Caco-2 (cell line): ENCODE data around the gene VPS18. TPM values are rescaled to one million over a fixed set of nuclear protein-coding genes. Genes with fewer than 3 reads are reported as not detected.

Experiments
- BruUV-seq: library from RNA; stranded (reverse); fragments of 400-500 nt; replicated peaks from 2 replicates; lab custom pipeline; 2021; lab: Mats Ljungman, UMichigan
- CTCF ChIA-PET: fragments of 300-600 bp; sonication (Branson Sonifier 250); formaldehyde crosslinking; loops from one replicate; lab custom pipeline; 2022; ENCODE audit warnings: antibody characterized with exemption; lab: Charles Lee
- POLR2A ChIA-PET: fragments of 300-600 bp; sonication (Branson Sonifier 250); formaldehyde crosslinking; loops from one replicate; lab custom pipeline; 2022; ENCODE audit warnings: antibody characterized with exemption; lab: Charles Lee
- DNase-seq, 2 experiments: peaks; one replicate each; pipeline versions ENCODE4 v3.0.0 to v3.0.0-alpha.2; 2020 to 2022
- H3K27me3 ChIP-seq: replicated peaks from 2 replicates; pipeline ENCODE4 v1.6.0; 2011; ENCODE audit warnings: low read length; ENCODE audit not compliant: control insufficient read depth, insufficient read depth
- H3K36me3 ChIP-seq: 2 replicates; pipeline ENCODE4 v1.5.1; 2011; ENCODE audit warnings: low read length; ENCODE audit not compliant: control insufficient read depth, insufficient read depth
- H3K4me1 ChIP-seq: fragments of 250-450 bp; sonication (Bioruptor Pico); 2 replicates; pipeline ENCODE4 v1.5.1; 2020; ENCODE audit warnings: mild to moderate bottlenecking
- H3K4me3 ChIP-seq: 2 replicates; pipeline ENCODE4 v1.5.1; 2011; ENCODE audit warnings: low read depth, mild to moderate bottlenecking, control low read depth, low read length
- H3K9me3 ChIP-seq: fragments of 250-450 bp; sonication (Bioruptor Pico); 2 replicates; pipeline ENCODE4 v1.5.1; 2020; ENCODE audit warnings: mild to moderate bottlenecking, moderate library complexity
- H3K27ac Mint-ChIP-seq: one replicate; pipeline ENCODE4 v1.8.0; 2022; ENCODE audit warnings: mixed read lengths; ENCODE audit not compliant: unreplicated experiment
- H3K27me3 Mint-ChIP-seq: one replicate; pipeline ENCODE4 v1.8.0; 2022; ENCODE audit warnings: mixed read lengths; ENCODE audit not compliant: insufficient read depth, unreplicated experiment
- H3K36me3 Mint-ChIP-seq: one replicate; pipeline ENCODE4 v1.8.0; 2022; ENCODE audit warnings: mild to moderate bottlenecking, mixed read lengths; ENCODE audit not compliant: insufficient read depth, unreplicated experiment
- H3K4me1 Mint-ChIP-seq: one replicate; pipeline ENCODE4 v1.8.0; 2022; ENCODE audit warnings: low read depth, mixed read lengths; ENCODE audit not compliant: unreplicated experiment
- H3K4me3 Mint-ChIP-seq: one replicate; pipeline ENCODE4 v1.8.0; 2022; ENCODE audit warnings: mild to moderate bottlenecking, moderate library complexity, mixed read lengths; ENCODE audit not compliant: unreplicated experiment
- H3K9me3 Mint-ChIP-seq: one replicate; pipeline ENCODE4 v1.8.0; 2022; ENCODE audit warnings: mixed read lengths; ENCODE audit not compliant: unreplicated experiment
- CTCF ChIP-seq, 2 experiments: fragments of 200-600 bp in 1 of 2; IDR thresholded peaks; 1 replicate in 1 of 2; 2 replicates in 1 of 2; pipeline versions ENCODE4 v1.5.1 to v1.8.0; 2011 to 2022; ENCODE audit warnings: antibody characterized with exemption in 1 of 2, control low read depth in 1 of 2, inconsistent platforms in 1 of 2, low read depth in 1 of 2, low read length in 1 of 2, mild to moderate bottlenecking in 1 of 2, moderate library complexity in 1 of 2; ENCODE audit not compliant: insufficient read depth in 1 of 2, severe bottlenecking in 1 of 2, unreplicated experiment in 1 of 2
- intact Hi-C: fragments of 100-400 bp; cut with micrococcal nuclease; formaldehyde crosslinking; loops from one replicate; pipeline ENCODE4 v1.10.0; 2022; ENCODE audit not compliant: unreplicated experiment
- total RNA-seq: library from RNA; stranded (reverse); gene quantifications from 2 replicates; pipeline ENCODE4 v1.2.3, GENCODE V29; 2022

VPS18 gene
- total RNA-seq, 1 experiment from 2014 or later, result 29.3 TPM

DNA sequence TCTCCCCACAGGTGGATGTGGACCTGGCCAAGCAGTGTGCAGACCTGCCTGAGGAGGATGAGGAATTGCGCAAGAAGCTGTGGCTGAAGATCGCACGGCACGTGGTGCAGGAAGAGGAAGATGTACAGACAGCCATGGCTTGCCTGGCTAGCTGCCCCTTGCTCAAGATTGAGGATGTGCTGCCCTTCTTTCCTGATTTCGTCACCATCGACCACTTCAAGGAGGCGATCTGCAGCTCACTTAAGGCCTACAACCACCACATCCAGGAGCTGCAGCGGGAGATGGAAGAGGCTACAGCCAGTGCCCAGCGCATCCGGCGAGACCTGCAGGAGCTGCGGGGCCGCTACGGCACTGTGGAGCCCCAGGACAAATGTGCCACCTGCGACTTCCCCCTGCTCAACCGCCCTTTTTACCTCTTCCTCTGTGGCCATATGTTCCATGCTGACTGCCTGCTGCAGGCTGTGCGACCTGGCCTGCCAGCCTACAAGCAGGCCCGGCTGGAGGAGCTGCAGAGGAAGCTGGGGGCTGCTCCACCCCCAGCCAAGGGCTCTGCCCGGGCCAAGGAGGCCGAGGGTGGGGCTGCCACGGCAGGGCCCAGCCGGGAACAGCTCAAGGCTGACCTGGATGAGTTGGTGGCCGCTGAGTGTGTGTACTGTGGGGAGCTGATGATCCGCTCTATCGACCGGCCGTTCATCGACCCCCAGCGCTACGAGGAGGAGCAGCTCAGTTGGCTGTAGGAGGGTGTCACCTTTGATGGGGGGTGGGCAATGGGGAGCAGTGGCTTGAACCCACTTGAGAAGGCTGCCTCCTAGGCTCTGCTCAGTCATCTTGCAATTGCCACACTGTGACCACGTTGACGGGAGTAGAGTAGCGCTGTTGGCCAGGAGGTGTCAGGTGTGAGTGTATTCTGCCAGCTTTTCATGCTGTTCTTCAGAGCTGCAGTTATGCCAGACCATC, 8.6 kb downstream of the VPS18 start:
- no peaks in the 10 kb centered on the region for H3K9me3 ChIP-seq
- peaks cover 2% of the 10 kb centered on the region; the same call in 1 of the 2 replicates for H3K36me3 ChIP-seq
- BruUV-seq, result no TSS peak
- CTCF ChIA-PET, result interaction anchor here (0.8 to 2.2 kb wide), 14 partner anchors 8 to 328 kb away, joined by 3 to 18 read pairs (median 6); partner anchors contain the start of genes CHAC1, CHP1, DLL4 and VPS18
- Mint-ChIP-seq H3K27ac (no peak overlapping the region), H3K27me3 (no peaks in the 10 kb centered on the region), H3K4me3 (no peak overlapping the region), H3K9me3 (no peaks in the 10 kb centered on the region), H3K4me1 (peaks cover 7% of the 10 kb centered on the region), H3K36me3 (peaks cover 69% of the 10 kb centered on the region)
- H3K4me1 ChIP-seq, result peaks cover 23% of the 10 kb centered on the region
- no peak overlapping the region for H3K4me3 ChIP-seq
- DNase-seq, result peak in 1 of 2 experiments; percentile 43
- intact Hi-C loops, result loop anchor here (10.0 kb wide), 1 partner anchor 432 kb away; the partner anchor contains the start of genes NUSAP1 and OIP5
- POLR2A ChIA-PET, result interaction anchor here (1.5 kb wide), 1 partner anchor 26 kb away, joined by 7 read pairs; the partner anchor contains the start of gene DLL4
- no peaks in the 10 kb centered on the region for H3K27me3 ChIP-seq
- no peak for TF ChIP-seq CTCF (IDR thresholded peaks at IDR 0.05; ENCODE audit: insufficient read depth in 1 of 2, low read depth in 1 of 2, low read length in 1 of 2, severe bottlenecking in 1 of 2, unreplicated experiment in 1 of 2)

- no peak for TF ChIP-seq CTCF (IDR thresholded peaks at IDR 0.05; ENCODE audit: insufficient read depth in 1 of 2, low read depth in 1 of 2, low read length in 1 of 2, severe bottlenecking in 1 of 2, unreplicated experiment in 1 of 2)
- peaks cover 2% of the 10 kb centered on the region; the same call in 1 of the 2 replicates for H3K36me3 ChIP-seq
- intact Hi-C loops, result loop anchor here (1.0 to 10.0 kb wide), 4 partner anchors 38 to 430 kb away; partner anchors contain the start of genes NUSAP1 and OIP5
- H3K9me3 Mint-ChIP-seq, result no peaks in the 10 kb centered on the region
- H3K27ac Mint-ChIP-seq, result peak overlapping the region; percentile 22
- no peaks in the 10 kb centered on the region for H3K27me3 ChIP-seq
- no peak overlapping the region for H3K4me3 Mint-ChIP-seq
- H3K9me3 ChIP-seq, result no peaks in the 10 kb centered on the region
- no peaks in the 10 kb centered on the region for H3K27me3 Mint-ChIP-seq
- CTCF ChIA-PET, result interaction anchor here (0.6 to 2.2 kb wide), 13 partner anchors 10 to 1237 kb away, joined by 3 to 18 read pairs (median 6); partner anchors contain the start of genes CHP1, DLL4 and VPS18
- peaks cover 7% of the 10 kb centered on the region for H3K4me1 Mint-ChIP-seq
- peaks cover 28% of the 10 kb centered on the region for H3K4me1 ChIP-seq
- H3K4me3 ChIP-seq, result no peak overlapping the region
- no peak for DNase-seq
- no TSS peak for BruUV-seq
- POLR2A ChIA-PET, result interaction anchor here (1.5 kb wide), 1 partner anchor 24 kb away, joined by 7 read pairs; the partner anchor contains the start of gene DLL4
- peaks cover 51% of the 10 kb centered on the region for H3K36me3 Mint-ChIP-seq
These were observed 10.4 kb downstream of the VPS18 start for GRCh38 chr15:40904552-40905201.
